HG03108 (cell line): ENCODE data around the gene RBBP8.

Source experiments
- ATAC-seq: cut with Tn5 transposase; IDR thresholded peaks from one replicate; pipeline ENCODE4 v1.9.1; 2021; ENCODE audit warnings: moderate library complexity; ENCODE audit not compliant: unreplicated experiment

The RBBP8 gene

GRCh38 chr18:23058746-23059415, 125.8 kb downstream of the RBBP8 start:
- ATAC-seq = no peak

- ATAC-seq = no peak
These were observed 126.7 kb downstream of the RBBP8 start for GRCh38 chr18:23059541-23060465.

- ATAC-seq = no peak
These were observed 128.9 kb downstream of the RBBP8 start for GRCh38 chr18:23062011-23062410.

- no peak for ATAC-seq
These were observed 130.4 kb downstream of the RBBP8 start for GRCh38 chr18:23063502-23063901.

- ATAC-seq = no peak
These were observed 132.2 kb downstream of the RBBP8 start for GRCh38 chr18:23065234-23065806.

- ATAC-seq = no peak
These were observed 132.9 kb downstream of the RBBP8 start for GRCh38 chr18:23066060-23066459.

GRCh38 chr18:23066504-23067039, 133.4 kb downstream of the RBBP8 start:
- no peak for ATAC-seq

DNA sequence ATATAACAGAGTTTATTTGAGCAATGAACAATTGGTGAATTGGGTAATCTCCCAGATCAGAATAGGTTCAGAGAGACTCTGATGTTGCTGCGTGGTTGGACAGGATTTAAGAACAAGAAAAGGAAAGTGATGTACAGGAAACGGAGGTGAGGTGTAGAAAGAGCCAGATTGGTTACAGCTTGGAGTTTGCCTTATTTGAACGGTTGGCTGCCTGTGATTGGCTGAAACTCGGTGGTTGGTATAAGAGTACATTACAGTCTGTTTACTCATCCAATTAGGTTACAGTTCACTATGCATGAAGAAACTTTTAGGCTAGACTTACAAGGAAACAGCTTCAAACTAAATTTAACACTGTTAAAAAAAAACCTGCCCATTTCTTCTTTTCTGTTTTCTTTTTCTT, 134.1 kb downstream of the RBBP8 start:
- no peak for ATAC-seq

DNA sequence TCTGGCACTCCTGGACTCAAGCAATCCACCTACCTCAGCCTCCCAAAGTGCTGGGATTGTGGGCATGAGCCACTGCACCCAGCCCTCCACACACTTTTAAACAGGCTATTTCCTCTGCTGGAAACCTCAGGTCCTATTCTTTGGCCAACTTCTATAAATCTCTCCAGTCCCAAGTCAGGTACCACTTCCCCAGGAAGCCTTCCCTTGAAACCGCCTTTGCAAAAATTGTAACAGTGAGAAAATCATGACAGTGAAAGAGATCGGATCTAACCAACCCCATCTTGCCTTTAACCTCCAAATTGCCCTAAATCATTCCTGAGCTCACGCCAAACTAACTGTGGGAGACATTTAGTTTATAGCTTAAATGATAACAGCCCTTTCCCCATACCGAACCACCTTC, 134.9 kb downstream of the RBBP8 start:
- no peak for ATAC-seq

DNA sequence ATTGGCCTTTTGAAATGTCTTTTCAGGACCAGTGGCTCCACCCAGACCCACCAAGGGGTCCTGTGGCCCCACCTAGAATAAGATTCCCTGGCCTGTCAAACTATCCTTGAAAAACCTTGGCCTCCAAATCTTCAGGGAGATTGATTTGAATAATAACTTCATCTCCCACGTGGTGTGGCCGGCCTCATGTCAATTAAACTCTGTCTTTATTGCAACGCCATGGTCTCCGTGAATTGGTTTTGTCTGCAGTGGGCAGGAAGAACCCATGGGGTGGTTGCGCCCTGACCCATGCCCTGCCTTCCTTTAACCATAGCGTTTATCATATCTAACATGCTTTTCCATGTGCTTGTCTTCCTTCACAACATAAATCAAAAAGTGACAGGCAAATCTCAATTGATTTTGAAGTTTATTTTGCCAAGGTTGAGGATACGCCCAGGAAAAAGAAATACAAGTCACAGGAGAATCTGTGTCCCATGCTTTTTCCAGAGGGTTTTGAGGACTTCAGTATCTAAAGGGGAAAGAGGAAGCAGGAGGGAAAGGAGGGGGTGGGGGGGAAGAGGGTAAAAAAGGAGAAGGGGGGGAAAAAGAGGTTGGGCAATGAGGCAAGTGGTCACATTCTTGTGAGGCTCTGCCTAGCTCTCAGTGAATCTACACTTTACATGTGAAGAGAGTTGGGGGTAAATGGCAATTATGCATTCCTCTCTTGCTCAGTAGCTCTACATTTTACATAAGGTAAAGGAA, 135.6 kb downstream of the RBBP8 start:
- ATAC-seq = no peak

DNA sequence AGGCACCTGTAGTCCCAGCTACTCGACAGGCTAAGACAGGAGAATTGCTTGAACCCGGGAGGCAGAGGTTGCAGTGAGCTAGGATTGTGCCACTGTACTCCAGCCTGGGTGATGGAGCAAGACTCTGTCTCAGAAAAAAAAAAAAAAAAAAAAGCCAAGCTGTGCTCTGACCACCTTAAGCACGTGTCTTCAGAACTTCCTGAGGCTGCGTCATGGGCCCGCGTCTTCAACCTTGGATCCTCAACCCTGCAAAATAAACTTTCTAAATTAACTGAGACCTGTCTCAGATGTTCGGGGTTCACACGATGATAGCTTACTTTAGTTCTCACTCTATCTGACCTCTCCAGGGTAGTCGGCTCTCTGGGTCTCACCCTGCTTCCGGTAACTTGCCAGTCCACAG, 136.4 kb downstream of the RBBP8 start:
- no peak for ATAC-seq

- no peak for ATAC-seq
These were observed 136.8 kb downstream of the RBBP8 start for GRCh38 chr18:23069898-23070297.

DNA sequence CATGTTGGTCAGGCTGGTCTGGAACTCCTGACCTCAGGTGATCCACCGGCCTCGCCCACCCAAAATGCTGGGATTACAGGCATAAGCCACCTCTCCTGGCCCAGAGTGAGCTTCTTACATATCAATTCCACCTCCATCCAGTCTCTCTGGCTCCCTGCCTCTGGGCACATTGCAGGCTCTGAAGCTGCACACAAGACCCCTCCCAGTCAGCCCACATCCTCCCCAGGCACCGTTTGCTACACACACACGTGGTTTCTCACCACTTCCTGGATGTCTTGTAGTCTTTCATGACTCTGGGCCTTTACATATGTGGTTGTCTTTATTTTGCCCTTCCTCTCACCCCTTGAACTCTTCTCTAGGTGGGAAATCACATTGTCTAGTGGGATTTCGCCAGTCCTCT, 138.2 kb downstream of the RBBP8 start:
- peak; percentile 99 for ATAC-seq

DNA sequence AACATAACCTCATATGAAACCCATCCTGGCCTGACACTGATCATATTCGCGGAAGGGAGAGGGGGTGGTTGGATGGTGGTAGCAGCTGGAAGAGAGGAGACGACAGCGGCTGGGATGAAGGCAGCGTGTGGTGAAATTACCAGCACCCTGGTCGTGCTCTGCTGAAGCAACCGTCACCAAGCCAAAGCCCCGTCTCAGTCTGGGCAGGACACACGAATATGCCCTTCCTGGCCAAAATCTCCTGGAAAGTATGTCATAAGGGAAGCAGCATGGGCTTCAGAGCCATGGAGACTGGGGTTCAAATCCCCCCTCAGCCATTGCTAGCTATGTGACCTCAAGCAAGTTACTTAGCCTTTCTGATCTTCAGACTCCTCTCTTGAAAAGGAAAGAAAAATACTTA, 139.0 kb downstream of the RBBP8 start:
- no peak for ATAC-seq

DNA sequence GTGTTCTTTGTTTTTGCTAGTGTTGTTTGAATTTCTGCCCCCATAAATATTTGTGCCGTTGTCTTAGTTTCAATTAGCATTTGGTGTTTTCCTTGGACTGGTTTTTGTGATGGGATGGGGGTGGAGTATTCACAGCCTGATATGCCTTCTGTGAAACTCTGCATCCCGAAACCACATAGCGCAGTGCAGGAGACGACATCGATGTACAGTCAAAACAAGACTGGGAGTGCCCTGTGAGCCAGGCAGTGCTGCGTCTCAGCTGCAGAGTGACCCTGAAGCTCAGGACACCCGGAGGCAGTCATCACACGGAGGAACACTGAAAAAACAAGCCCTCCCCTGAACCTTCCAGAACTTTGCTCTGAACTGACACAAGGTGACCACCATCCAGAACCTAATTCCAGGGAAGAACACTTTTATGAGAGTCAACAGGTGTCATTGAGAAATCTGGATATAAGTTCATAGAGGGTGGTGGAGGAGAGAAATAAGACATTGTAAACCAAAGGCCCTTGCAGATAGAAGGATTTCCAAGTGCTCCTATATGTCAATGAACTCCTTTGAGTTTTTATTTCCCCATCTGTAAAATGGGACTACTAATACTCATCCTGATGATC, 141.0 kb downstream of the RBBP8 start:
- no peak for ATAC-seq
